OCI-LY7 (cell line): ENCODE data around the gene ARL15.

Experiments
- EZH2phosphoT487 ChIP-seq: fragments of 200-600 bp; sonication (generic); IDR thresholded peaks from 2 replicates; pipeline ENCODE4 v1.6.1; 2018; ENCODE audit warnings: low read depth, borderline replicate concordance, mild to moderate bottlenecking, mixed run types, antibody characterized with exemption, low read length, moderate library complexity, mixed read lengths
- TF ChIP-seq, protein P1 (sequence below): fragments of 200-600 bp; sonication (generic); conservative IDR thresholded peaks from 2 replicates; pipeline ENCODE4 v1.5.1; 2014; ENCODE audit warnings: mild to moderate bottlenecking, antibody characterized with exemption, low read length, moderate library complexity, mixed read lengths

DNA sequence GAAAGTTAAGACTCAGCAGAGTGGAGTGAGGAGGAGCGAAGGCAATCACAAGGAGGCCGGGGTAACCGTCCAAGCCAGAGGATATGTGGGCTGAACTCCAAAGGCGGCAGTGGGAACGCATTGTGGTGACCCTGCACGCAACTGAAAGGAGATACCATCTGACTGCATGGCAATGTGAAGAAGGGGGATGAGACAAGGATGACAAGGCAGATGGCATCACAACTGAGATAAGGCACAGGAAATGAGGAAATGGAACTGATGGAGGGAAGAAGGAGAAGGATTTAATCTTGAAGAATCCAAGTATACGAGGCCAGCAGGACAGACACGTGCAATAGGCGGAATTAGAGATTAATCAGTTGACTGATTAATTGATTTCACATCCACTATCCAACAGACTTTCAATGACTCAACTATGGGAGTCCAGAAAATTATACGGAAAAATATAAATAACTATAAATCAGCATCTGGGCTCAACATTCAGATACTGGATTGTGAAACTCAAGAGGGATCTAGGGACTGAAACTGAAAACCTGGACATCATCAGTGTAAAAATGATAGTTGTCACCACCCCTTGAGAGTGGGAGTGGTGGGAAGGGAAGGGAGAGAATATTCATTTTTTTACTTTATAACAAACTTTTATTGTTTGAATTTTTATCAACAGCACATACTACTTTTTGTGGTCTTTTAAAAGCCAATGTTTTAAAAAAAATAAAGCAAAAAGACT is 86.1 kb downstream of the ARL15 start:
- TF ChIP-seq, protein P1, sequence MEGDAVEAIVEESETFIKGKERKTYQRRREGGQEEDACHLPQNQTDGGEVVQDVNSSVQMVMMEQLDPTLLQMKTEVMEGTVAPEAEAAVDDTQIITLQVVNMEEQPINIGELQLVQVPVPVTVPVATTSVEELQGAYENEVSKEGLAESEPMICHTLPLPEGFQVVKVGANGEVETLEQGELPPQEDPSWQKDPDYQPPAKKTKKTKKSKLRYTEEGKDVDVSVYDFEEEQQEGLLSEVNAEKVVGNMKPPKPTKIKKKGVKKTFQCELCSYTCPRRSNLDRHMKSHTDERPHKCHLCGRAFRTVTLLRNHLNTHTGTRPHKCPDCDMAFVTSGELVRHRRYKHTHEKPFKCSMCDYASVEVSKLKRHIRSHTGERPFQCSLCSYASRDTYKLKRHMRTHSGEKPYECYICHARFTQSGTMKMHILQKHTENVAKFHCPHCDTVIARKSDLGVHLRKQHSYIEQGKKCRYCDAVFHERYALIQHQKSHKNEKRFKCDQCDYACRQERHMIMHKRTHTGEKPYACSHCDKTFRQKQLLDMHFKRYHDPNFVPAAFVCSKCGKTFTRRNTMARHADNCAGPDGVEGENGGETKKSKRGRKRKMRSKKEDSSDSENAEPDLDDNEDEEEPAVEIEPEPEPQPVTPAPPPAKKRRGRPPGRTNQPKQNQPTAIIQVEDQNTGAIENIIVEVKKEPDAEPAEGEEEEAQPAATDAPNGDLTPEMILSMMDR, result no peak
- no peak for TF ChIP-seq EZH2phosphoT487
